Keratinocyte (primary cell): ENCODE results near the gene NPAS3. TPM values are rescaled to one million over a fixed set of nuclear protein-coding genes. Genes with fewer than 3 reads are reported as not detected.

ENCODE experiments used
- DNase-seq: peaks from one replicate; pipeline ENCODE4 v3.0.0-alpha.2; 2011; ENCODE audit warnings: low read depth, missing footprints, low spot score
- FAIRE-seq: peaks from 2 replicates; lab custom pipeline; 2011; peaks lifted over from hg19 to GRCh38; lab: Jason Lieb, UNC
- H2AFZ ChIP-seq: 2 replicates; pipeline ENCODE4 v1.6.0; 2012; ENCODE audit warnings: low read length, control low read depth, inconsistent platforms; ENCODE audit not compliant: control insufficient read depth
- H3K27ac ChIP-seq: 2 replicates; pipeline ENCODE4 v1.5.1; 2011; ENCODE audit warnings: low read length; ENCODE audit not compliant: control insufficient read depth, insufficient read depth
- H3K27me3 ChIP-seq: 3 replicates; pipeline ENCODE4 v1.6.0; 2011; ENCODE audit warnings: low read length; ENCODE audit not compliant: control insufficient read depth, insufficient read depth; ENCODE audit errors: extremely low read depth
- H3K36me3 ChIP-seq, 2 experiments: 2 replicates in 1 of 2; 3 replicates in 1 of 2; pipeline ENCODE4 v1.5.1; 2011; ENCODE audit warnings: low read length in 2 of 2, mild to moderate bottlenecking in 1 of 2; ENCODE audit not compliant: control insufficient read depth in 2 of 2, insufficient read depth in 2 of 2; ENCODE audit errors: extremely low read depth in 1 of 2
- H3K4me1 ChIP-seq: 3 replicates; pipeline ENCODE4 v1.5.1; 2011; ENCODE audit warnings: low read length; ENCODE audit not compliant: control insufficient read depth, insufficient read depth; ENCODE audit errors: extremely low read depth
- H3K4me2 ChIP-seq: 3 replicates; pipeline ENCODE4 v1.6.0; 2011; ENCODE audit warnings: low read depth, low read length; ENCODE audit not compliant: control insufficient read depth, insufficient read depth; ENCODE audit errors: extremely low read depth
- H3K4me3 ChIP-seq, 3 experiments: fragments of 200-600 bp in 1 of 3; sonication (generic) in 1 of 3; 2 replicates in 2 of 3; 3 replicates in 1 of 3; pipeline ENCODE4 v1.5.1; 2011 to 2016; ENCODE audit warnings: low read length in 3 of 3, mild to moderate bottlenecking in 3 of 3, control low read depth in 2 of 3, inconsistent platforms in 1 of 3, low read depth in 1 of 3, mixed read lengths in 1 of 3, mixed run types in 1 of 3, moderate library complexity in 1 of 3; ENCODE audit not compliant: control insufficient read depth in 2 of 3, insufficient read depth in 2 of 3; ENCODE audit errors: extremely low read depth in 1 of 3
- H3K79me2 ChIP-seq: 2 replicates; pipeline ENCODE4 v1.6.0; 2012; ENCODE audit warnings: low read length; ENCODE audit not compliant: control insufficient read depth, insufficient read depth
- H3K9ac ChIP-seq: 3 replicates; pipeline ENCODE4 v1.6.0; 2011; ENCODE audit warnings: low read length; ENCODE audit not compliant: control insufficient read depth, insufficient read depth; ENCODE audit errors: extremely low read depth
- H3K9me1 ChIP-seq: 3 replicates; pipeline ENCODE4 v1.6.0; 2011; ENCODE audit warnings: low read length; ENCODE audit not compliant: control insufficient read depth, insufficient read depth; ENCODE audit errors: extremely low read depth
- H3K9me3 ChIP-seq: 2 replicates; pipeline ENCODE4 v1.5.1; 2012; ENCODE audit warnings: low read depth, low read length; ENCODE audit not compliant: control insufficient read depth
- H4K20me1 ChIP-seq: 3 replicates; pipeline ENCODE4 v1.6.0; 2011; ENCODE audit warnings: low read length; ENCODE audit not compliant: control insufficient read depth, insufficient read depth; ENCODE audit errors: extremely low read depth
- EZH2 ChIP-seq: IDR thresholded peaks from one replicate; pipeline ENCODE4 v1.6.1; 2012; ENCODE audit warnings: inconsistent platforms, mild to moderate bottlenecking, low read length, moderate library complexity
- dilution Hi-C: fragments of 300-500 bp; cut with MboI; formaldehyde crosslinking; loops from one replicate; pipeline ENCODE4 v1.7.0; 2020; ENCODE audit warnings: low sequenced_read_pairs; ENCODE audit not compliant: extremely low pct_ligation_motif_present
- polyA plus RNA-seq, 5 experiments: library from polyadenylated mRNA; depleted of rRNA in 3 of 5; stranded (reverse) in 3 of 5; stranded (forward) in 1 of 5; unstranded in 1 of 5; fragments of >200 nt; gene quantifications; 1 replicate in 1 of 5; 2 replicates in 3 of 5; 3 replicates in 1 of 5; pipeline versions ENCODE4 v1.2.1 to v1.2.3, GENCODE V29; 2011 to 2012; ENCODE audit warnings: missing spikeins in 2 of 5, low read depth in 1 of 5, low replicate concordance in 1 of 5
- TF ChIP-seq, protein P1 (sequence below), 3 experiments: IDR thresholded peaks in 1 of 3; conservative IDR thresholded peaks in 1 of 3; optimal IDR thresholded peaks in 1 of 3; 2 replicates in 2 of 3; 3 replicates in 1 of 3; pipeline versions ENCODE3 to v1.5.1; 2011; ENCODE audit warnings: low read length in 3 of 3, mild to moderate bottlenecking in 3 of 3, moderate library complexity in 2 of 3, control low read depth in 1 of 3, inconsistent platforms in 1 of 3; ENCODE audit not compliant: insufficient read depth in 2 of 3; ENCODE audit errors: extremely low read depth in 1 of 3

The NPAS3 gene
- polyA plus RNA-seq, 1 donor (not counting 4 experiments of a cell fraction or from before 2014, with no cell fraction given): 0.07 TPM

- Histone ChIP-seq H3K4me2 (no peak overlapping the region), H3K9me3 (no peaks in the 10 kb centered on the region), H3K79me2 (no peaks in the 10 kb centered on the region), H4K20me1 (no peaks in the 10 kb centered on the region), H3K4me3 (no peak overlapping the region), H3K9ac (no peak overlapping the region), H3K9me1 (no peaks in the 10 kb centered on the region), H3K4me1 (no peaks in the 10 kb centered on the region), H2AFZ (no peak overlapping the region), H3K27me3 (no peaks in the 10 kb centered on the region), H3K36me3 (no peaks in the 10 kb centered on the region), H3K27ac (no peak overlapping the region)
- FAIRE-seq (no peak), DNase-seq (no peak)
- dilution Hi-C loops: no loop called here
- TF ChIP-seq, protein P1, sequence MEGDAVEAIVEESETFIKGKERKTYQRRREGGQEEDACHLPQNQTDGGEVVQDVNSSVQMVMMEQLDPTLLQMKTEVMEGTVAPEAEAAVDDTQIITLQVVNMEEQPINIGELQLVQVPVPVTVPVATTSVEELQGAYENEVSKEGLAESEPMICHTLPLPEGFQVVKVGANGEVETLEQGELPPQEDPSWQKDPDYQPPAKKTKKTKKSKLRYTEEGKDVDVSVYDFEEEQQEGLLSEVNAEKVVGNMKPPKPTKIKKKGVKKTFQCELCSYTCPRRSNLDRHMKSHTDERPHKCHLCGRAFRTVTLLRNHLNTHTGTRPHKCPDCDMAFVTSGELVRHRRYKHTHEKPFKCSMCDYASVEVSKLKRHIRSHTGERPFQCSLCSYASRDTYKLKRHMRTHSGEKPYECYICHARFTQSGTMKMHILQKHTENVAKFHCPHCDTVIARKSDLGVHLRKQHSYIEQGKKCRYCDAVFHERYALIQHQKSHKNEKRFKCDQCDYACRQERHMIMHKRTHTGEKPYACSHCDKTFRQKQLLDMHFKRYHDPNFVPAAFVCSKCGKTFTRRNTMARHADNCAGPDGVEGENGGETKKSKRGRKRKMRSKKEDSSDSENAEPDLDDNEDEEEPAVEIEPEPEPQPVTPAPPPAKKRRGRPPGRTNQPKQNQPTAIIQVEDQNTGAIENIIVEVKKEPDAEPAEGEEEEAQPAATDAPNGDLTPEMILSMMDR (optimal IDR thresholded peaks at IDR 0.05 in 1 of 3, IDR thresholded peaks at IDR 0.05 in 1 of 3, conservative IDR thresholded peaks at IDR 0.05 in 1 of 3; ENCODE audit: extremely low read depth in 1 of 3, insufficient read depth in 2 of 3, low read length in 3 of 3): no peak
- TF ChIP-seq EZH2: no peak
Measured at GRCh38 chr14:33528655-33529054, 590.0 kb downstream of the NPAS3 start.

- Histone ChIP-seq H4K20me1 (no peaks in the 10 kb centered on the region), H3K4me3 (no peak overlapping the region), H2AFZ (no peak overlapping the region), H3K9ac (no peak overlapping the region), H3K9me3 (no peaks in the 10 kb centered on the region), H3K36me3 (no peaks in the 10 kb centered on the region), H3K4me1 (no peaks in the 10 kb centered on the region), H3K27ac (no peak overlapping the region), H3K27me3 (no peaks in the 10 kb centered on the region), H3K79me2 (no peaks in the 10 kb centered on the region), H3K9me1 (no peaks in the 10 kb centered on the region), H3K4me2 (no peak overlapping the region)
- DNase-seq (no peak), FAIRE-seq (no peak)
- dilution Hi-C loops: no loop called here
- TF ChIP-seq EZH2: no peak
- TF ChIP-seq, protein P1 (optimal IDR thresholded peaks at IDR 0.05 in 1 of 3, IDR thresholded peaks at IDR 0.05 in 1 of 3, conservative IDR thresholded peaks at IDR 0.05 in 1 of 3; ENCODE audit: extremely low read depth in 1 of 3, insufficient read depth in 2 of 3, low read length in 3 of 3): no peak
Measured at GRCh38 chr14:33529787-33530757, 591.4 kb downstream of the NPAS3 start.
